ENCODE results near the gene EVC. TPM values are rescaled to one million over a fixed set of nuclear protein-coding genes. Genes with fewer than 3 reads are reported as not detected.

EVC gene
- total RNA-seq, 1 experiment from 2014 or later: 29.0 TPM

- CTCF ChIA-PET: interaction anchor here (0.6 to 0.7 kb wide), 4 partner anchors 83 to 1800 kb away, joined by 3 to 6 read pairs (median 3); no protein-coding TSS in a partner anchor
- TF ChIP-seq, protein P1, sequence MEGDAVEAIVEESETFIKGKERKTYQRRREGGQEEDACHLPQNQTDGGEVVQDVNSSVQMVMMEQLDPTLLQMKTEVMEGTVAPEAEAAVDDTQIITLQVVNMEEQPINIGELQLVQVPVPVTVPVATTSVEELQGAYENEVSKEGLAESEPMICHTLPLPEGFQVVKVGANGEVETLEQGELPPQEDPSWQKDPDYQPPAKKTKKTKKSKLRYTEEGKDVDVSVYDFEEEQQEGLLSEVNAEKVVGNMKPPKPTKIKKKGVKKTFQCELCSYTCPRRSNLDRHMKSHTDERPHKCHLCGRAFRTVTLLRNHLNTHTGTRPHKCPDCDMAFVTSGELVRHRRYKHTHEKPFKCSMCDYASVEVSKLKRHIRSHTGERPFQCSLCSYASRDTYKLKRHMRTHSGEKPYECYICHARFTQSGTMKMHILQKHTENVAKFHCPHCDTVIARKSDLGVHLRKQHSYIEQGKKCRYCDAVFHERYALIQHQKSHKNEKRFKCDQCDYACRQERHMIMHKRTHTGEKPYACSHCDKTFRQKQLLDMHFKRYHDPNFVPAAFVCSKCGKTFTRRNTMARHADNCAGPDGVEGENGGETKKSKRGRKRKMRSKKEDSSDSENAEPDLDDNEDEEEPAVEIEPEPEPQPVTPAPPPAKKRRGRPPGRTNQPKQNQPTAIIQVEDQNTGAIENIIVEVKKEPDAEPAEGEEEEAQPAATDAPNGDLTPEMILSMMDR (IDR thresholded peaks at IDR 0.05; ENCODE audit: unreplicated experiment): no peak
- peaks cover 29% of the 10 kb centered on the region for H3K4me1 Mint-ChIP-seq (ENCODE audit: insufficient read depth, unreplicated experiment)
- H3K9me3 Mint-ChIP-seq (ENCODE audit: unreplicated experiment): no peaks in the 10 kb centered on the region
- H3K27ac Mint-ChIP-seq (ENCODE audit: low read depth, unreplicated experiment): peak overlapping the region; percentile 51
- POLR2A ChIA-PET: interaction anchor here (0.6 kb wide), 1 partner anchor 53 kb away, joined by 3 read pairs; no protein-coding TSS in a partner anchor
- no peak for DNase-seq (ENCODE audit: unreplicated experiment)
- peak overlapping the region; percentile 69 for H3K4me3 Mint-ChIP-seq (ENCODE audit: unreplicated experiment)
- H3K36me3 Mint-ChIP-seq (ENCODE audit: insufficient read depth, unreplicated experiment): no peaks in the 10 kb centered on the region
- no peaks in the 10 kb centered on the region for H3K27me3 Mint-ChIP-seq (ENCODE audit: insufficient read depth, unreplicated experiment)
- intact Hi-C loops (cut with micrococcal nuclease): no loop called here
- no TSS peak for BruUV-seq (replicated peaks)
Measured at GRCh38 chr4:5707366-5707765, 3.6 kb upstream of the EVC start.

DNA sequence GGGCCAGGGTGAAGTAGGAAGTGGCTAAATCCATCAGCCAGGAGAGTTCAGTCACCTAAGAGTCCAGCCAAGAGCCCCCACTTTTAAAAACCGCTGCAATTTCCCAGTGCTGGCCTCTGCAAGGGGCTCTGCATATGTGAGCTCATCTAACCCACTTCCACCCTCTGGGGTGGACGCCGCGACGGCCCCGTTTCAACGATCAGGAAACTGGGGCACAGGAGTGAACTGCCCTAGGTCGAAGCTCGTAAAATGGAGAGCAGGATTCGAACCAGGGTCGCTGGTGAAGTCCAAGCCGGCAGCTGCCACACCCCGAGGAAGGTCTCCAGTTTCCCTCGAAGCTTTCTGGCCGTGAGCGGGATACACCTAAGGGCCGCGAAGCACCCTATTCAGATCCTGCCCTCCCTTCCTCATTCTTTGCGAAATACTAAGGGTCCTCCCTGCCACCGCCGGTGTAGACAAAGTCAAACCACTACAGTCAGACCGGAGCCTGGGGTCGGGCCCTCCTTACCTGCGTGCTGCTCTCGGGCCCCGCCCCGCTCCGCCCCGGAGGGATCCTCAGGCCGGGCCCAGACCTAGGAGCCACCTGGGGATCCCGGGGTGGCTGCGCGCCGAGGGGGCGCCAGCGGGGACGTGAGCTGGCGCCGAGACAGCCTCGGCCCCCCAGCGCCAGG lies 3.1 kb upstream of the EVC start:
- H3K27ac Mint-ChIP-seq (ENCODE audit: low read depth, unreplicated experiment): peak overlapping the region; percentile 51
- intact Hi-C loops (cut with micrococcal nuclease): no loop called here
- BruUV-seq (replicated peaks): no TSS peak
- H3K4me1 Mint-ChIP-seq (ENCODE audit: insufficient read depth, unreplicated experiment): peaks cover 33% of the 10 kb centered on the region
- TF ChIP-seq, protein P1 (IDR thresholded peaks at IDR 0.05; ENCODE audit: unreplicated experiment): no peak
- no peaks in the 10 kb centered on the region for H3K27me3 Mint-ChIP-seq (ENCODE audit: insufficient read depth, unreplicated experiment)
- H3K9me3 Mint-ChIP-seq (ENCODE audit: unreplicated experiment): no peaks in the 10 kb centered on the region
- POLR2A ChIA-PET: interaction anchor here (0.6 to 0.9 kb wide), 2 partner anchors 52 to 1166 kb away, joined by 3 read pairs; partner anchors contain the start of gene STX18
- CTCF ChIA-PET: interaction anchor here (0.6 to 0.7 kb wide), 4 partner anchors 83 to 1801 kb away, joined by 3 to 6 read pairs (median 3); no protein-coding TSS in a partner anchor
- H3K4me3 Mint-ChIP-seq (ENCODE audit: unreplicated experiment): peak overlapping the region; percentile 69
- no peaks in the 10 kb centered on the region for H3K36me3 Mint-ChIP-seq (ENCODE audit: insufficient read depth, unreplicated experiment)
- peak; percentile 24 for DNase-seq (ENCODE audit: unreplicated experiment)

DNA sequence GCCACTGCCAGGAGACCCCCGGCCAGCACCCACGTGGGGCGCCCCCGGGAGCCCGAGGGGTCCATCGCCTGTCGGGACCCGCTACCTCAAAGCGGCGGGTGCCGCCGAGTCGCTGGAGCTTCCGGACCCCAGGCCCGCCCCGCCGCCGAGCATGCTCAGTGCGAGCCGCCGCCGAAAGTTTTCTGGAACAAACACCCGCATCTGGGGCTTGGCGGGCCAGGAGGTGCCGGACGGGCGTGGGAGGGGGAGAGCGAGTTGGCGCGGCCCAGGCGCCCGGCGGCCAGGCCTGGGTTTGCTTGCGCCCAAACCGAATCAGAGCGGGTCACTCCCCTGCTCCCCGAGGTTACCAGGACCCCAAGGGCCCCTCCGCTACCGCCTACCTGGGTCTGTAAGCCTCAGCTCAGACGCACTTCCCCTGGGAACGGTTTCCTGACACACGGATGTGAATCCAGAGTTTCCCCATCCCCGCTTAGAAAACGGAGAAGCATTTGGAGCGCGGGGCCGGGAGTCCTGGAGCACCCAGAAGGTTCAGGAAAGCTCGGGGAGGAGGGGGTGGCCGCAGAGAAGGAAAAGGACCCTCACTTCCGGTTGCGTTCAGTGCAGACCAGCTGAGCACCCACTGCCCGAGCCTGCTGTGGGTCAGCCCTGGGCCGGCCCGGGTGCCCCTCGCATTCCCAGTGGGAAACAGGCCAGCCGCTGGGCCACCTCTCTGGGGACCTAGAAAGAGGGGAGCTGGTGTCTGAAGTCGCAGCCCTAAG lies 2.4 kb upstream of the EVC start, which contains the start of gene EVC2:
Gene EVC2, minus strand, starts transcription at position 111 of the 758 bp plus-strand sequence. Its CDS starts 46 bp downstream, at position 65.
- ChIA-PET POLR2A (interaction anchor here (0.9 kb wide), 1 partner anchor 1166 kb away, joined by 3 read pairs; the partner anchor contains the start of gene STX18), CTCF (interaction anchor here (0.6 kb wide), 1 partner anchor 1863 kb away, joined by 3 read pairs; no protein-coding TSS in a partner anchor)
- Mint-ChIP-seq H3K36me3 (ENCODE audit: insufficient read depth, unreplicated experiment) (no peaks in the 10 kb centered on the region), H3K27ac (ENCODE audit: low read depth, unreplicated experiment) (peak within 1 kb of the TSS; percentile 51), H3K27me3 (ENCODE audit: insufficient read depth, unreplicated experiment) (no peaks in the 10 kb centered on the region), H3K4me3 (ENCODE audit: unreplicated experiment) (peak within 1 kb of the TSS; percentile 69), H3K9me3 (ENCODE audit: unreplicated experiment) (no peaks in the 10 kb centered on the region), H3K4me1 (ENCODE audit: insufficient read depth, unreplicated experiment) (peaks cover 33% of the 10 kb centered on the region)
- DNase-seq (ENCODE audit: unreplicated experiment): peak; percentile 27
- TF ChIP-seq, protein P1 (IDR thresholded peaks at IDR 0.05; ENCODE audit: unreplicated experiment): no peak
- intact Hi-C loops (cut with micrococcal nuclease): no loop called here
- no TSS peak for BruUV-seq (replicated peaks)

- Mint-ChIP-seq H3K27me3 (ENCODE audit: insufficient read depth, unreplicated experiment) (no peaks in the 10 kb centered on the region), H3K27ac (ENCODE audit: low read depth, unreplicated experiment) (no peak overlapping the region), H3K4me3 (ENCODE audit: unreplicated experiment) (no peak overlapping the region), H3K36me3 (ENCODE audit: insufficient read depth, unreplicated experiment) (no peaks in the 10 kb centered on the region), H3K9me3 (ENCODE audit: unreplicated experiment) (no peaks in the 10 kb centered on the region), H3K4me1 (ENCODE audit: insufficient read depth, unreplicated experiment) (peaks cover 39% of the 10 kb centered on the region)
- BruUV-seq (replicated peaks): no TSS peak
- ChIA-PET POLR2A (no interaction called here), CTCF (interaction anchor here (0.6 kb wide), 1 partner anchor 1863 kb away, joined by 3 read pairs; no protein-coding TSS in a partner anchor)
- TF ChIP-seq, protein P1 (IDR thresholded peaks at IDR 0.05; ENCODE audit: unreplicated experiment): no peak
- DNase-seq (ENCODE audit: unreplicated experiment): no peak
- intact Hi-C loops (cut with micrococcal nuclease): no loop called here
Measured at GRCh38 chr4:5709207-5709575, 1.8 kb upstream of the EVC start.
